Calu3 (cell line): ENCODE data around the gene STX4. TPM values are rescaled to one million over a fixed set of nuclear protein-coding genes. Genes with fewer than 3 reads are reported as not detected.

Experiments
- BruUV-seq: library from RNA; stranded (reverse); fragments of 400-500 nt; replicated peaks from 2 replicates; lab custom pipeline; 2021; lab: Mats Ljungman, UMichigan
- CTCF ChIA-PET: fragments of 300-600 bp; sonication (Branson Sonifier 250); formaldehyde crosslinking; loops from one replicate; lab custom pipeline; 2022; ENCODE audit warnings: antibody characterized with exemption; lab: Charles Lee
- DNase-seq: peaks from one replicate; pipeline ENCODE4 v3.0.0; 2022
- H3K27ac Mint-ChIP-seq: one replicate; pipeline ENCODE4 v1.8.0; 2022; ENCODE audit warnings: mixed read lengths; ENCODE audit not compliant: unreplicated experiment
- H3K27me3 Mint-ChIP-seq: one replicate; pipeline ENCODE4 v1.8.0; 2022; ENCODE audit warnings: mixed read lengths; ENCODE audit not compliant: unreplicated experiment
- H3K36me3 Mint-ChIP-seq: one replicate; pipeline ENCODE4 v1.8.0; 2022; ENCODE audit warnings: mild to moderate bottlenecking, moderate library complexity, mixed read lengths; ENCODE audit not compliant: insufficient read depth, unreplicated experiment
- H3K4me1 Mint-ChIP-seq: one replicate; pipeline ENCODE4 v1.8.0; 2022; ENCODE audit warnings: mild to moderate bottlenecking, low read depth, mixed read lengths; ENCODE audit not compliant: unreplicated experiment
- H3K4me3 Mint-ChIP-seq: one replicate; pipeline ENCODE4 v1.8.0; 2022; ENCODE audit warnings: mild to moderate bottlenecking, low read depth, moderate library complexity, mixed read lengths; ENCODE audit not compliant: unreplicated experiment
- H3K9me3 Mint-ChIP-seq: one replicate; pipeline ENCODE4 v1.8.0; 2022; ENCODE audit warnings: low read depth, mixed read lengths; ENCODE audit not compliant: unreplicated experiment
- CTCF ChIP-seq: fragments of 200-600 bp; IDR thresholded peaks from one replicate; pipeline ENCODE4 v1.8.0; 2022; ENCODE audit warnings: antibody characterized with exemption; ENCODE audit not compliant: unreplicated experiment
- intact Hi-C: fragments of 100-400 bp; cut with micrococcal nuclease; formaldehyde crosslinking; loops from one replicate; pipeline ENCODE4 v1.10.0; 2022; ENCODE audit not compliant: unreplicated experiment
- total RNA-seq: library from RNA; stranded (reverse); gene quantifications from 2 replicates; pipeline ENCODE4 v1.2.3, GENCODE V29; 2022

The STX4 gene
- total RNA-seq, 1 experiment from 2014 or later, result 100 TPM

DNA sequence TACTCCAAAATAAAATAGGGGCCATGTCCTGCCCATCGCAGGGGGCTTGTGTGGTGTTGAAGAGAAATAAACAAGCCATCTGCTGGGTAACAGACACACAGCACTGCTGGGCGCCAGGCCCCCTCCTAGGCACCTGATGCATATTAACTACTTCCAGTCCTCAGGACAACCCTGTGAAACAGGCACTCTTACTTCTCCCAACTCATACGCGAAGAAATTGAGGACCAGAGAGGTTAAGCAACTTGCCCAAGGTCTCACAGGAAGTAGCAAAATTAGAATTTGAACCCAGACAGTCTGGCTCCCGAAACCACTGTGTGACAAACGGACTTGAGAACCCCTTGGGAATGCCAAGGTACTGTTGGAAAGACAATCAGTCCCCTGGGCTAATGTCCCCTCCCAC, 25.7 kb upstream of the STX4 start:
- BruUV-seq, result no TSS peak
- Mint-ChIP-seq H3K27ac (no peak overlapping the region), H3K4me1 (peaks cover 13% of the 10 kb centered on the region), H3K9me3 (no peaks in the 10 kb centered on the region), H3K27me3 (peaks cover 96% of the 10 kb centered on the region), H3K4me3 (no peak overlapping the region), H3K36me3 (peaks cover 4% of the 10 kb centered on the region)
- TF ChIP-seq CTCF, result no peak
- intact Hi-C loops, result no loop called here
- no peak for DNase-seq
- CTCF ChIA-PET, result interaction anchor here (1.3 kb wide), 1 partner anchor 23 kb away, joined by 3 read pairs; the partner anchor contains the start of gene HSD3B7

DNA sequence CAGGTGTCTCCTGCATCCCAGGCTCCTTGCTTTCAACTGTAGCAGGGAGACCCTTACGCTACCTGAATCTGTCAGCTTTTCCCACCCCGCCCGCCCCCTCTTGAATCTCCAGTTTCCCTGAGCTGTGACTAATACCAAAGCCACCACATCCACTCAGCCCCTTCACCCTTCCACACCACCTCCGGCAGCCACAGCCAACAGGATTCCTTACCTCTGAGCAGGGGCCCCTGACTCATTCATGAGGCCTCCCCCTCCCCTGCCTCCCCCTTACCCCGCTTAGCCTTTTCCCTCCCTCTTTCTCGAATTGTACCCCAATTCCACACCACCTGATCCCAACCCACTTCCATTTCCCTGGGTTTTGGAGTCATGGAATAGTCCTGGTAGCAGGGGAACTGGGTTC, 25.2 kb upstream of the STX4 start:
- Mint-ChIP-seq H3K27ac (no peak overlapping the region), H3K27me3 (peaks cover 96% of the 10 kb centered on the region), H3K36me3 (peaks cover 4% of the 10 kb centered on the region), H3K4me3 (no peak overlapping the region), H3K9me3 (no peaks in the 10 kb centered on the region), H3K4me1 (peaks cover 13% of the 10 kb centered on the region)
- DNase-seq, result no peak
- CTCF ChIA-PET, result interaction anchor here (1.1 to 1.3 kb wide), 2 partner anchors 23 to 428 kb away, joined by 3 read pairs; partner anchors contain the start of gene HSD3B7
- TF ChIP-seq CTCF, result no peak
- intact Hi-C loops, result no loop called here
- no TSS peak for BruUV-seq

DNA sequence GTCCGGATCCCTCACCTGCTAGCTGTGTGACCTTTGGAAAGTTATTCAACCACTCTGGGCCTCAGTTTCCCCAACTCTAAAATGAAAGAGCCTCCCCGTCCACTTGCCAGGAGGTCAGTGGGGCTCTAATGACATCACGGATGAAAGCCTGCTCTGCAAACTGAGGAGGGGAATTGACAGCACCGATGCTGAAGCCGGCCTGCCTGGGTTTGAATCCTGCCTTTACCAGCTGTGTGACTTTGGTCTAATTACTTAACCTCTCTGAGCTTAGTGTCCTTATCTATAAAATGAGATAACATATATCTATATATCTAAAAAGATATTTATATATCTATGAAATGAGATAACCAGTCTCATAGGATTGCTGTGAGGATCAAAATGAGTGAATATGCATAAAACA, 24.8 kb upstream of the STX4 start:
- H3K4me1 Mint-ChIP-seq, result peaks cover 13% of the 10 kb centered on the region
- peaks cover 96% of the 10 kb centered on the region for H3K27me3 Mint-ChIP-seq
- H3K36me3 Mint-ChIP-seq, result peaks cover 4% of the 10 kb centered on the region
- no peak for DNase-seq
- no peak overlapping the region for H3K27ac Mint-ChIP-seq
- no peak for TF ChIP-seq CTCF
- intact Hi-C loops, result no loop called here
- CTCF ChIA-PET, result interaction anchor here (1.1 kb wide), 1 partner anchor 428 kb away, joined by 3 read pairs; no protein-coding TSS in a partner anchor
- BruUV-seq, result no TSS peak
- H3K9me3 Mint-ChIP-seq, result no peaks in the 10 kb centered on the region
- H3K4me3 Mint-ChIP-seq, result no peak overlapping the region

GRCh38 chr16:31009120-31009519, 24.2 kb upstream of the STX4 start:
- intact Hi-C loops, result no loop called here
- H3K36me3 Mint-ChIP-seq, result peaks cover 4% of the 10 kb centered on the region
- CTCF ChIA-PET, result interaction anchor here (0.6 to 1.1 kb wide), 2 partner anchors 44 to 427 kb away, joined by 3 to 4 read pairs; no protein-coding TSS in a partner anchor
- H3K27me3 Mint-ChIP-seq, result peaks cover 96% of the 10 kb centered on the region
- peaks cover 13% of the 10 kb centered on the region for H3K4me1 Mint-ChIP-seq
- H3K9me3 Mint-ChIP-seq, result no peaks in the 10 kb centered on the region
- no TSS peak for BruUV-seq
- H3K27ac Mint-ChIP-seq, result no peak overlapping the region
- DNase-seq, result no peak
- no peak for TF ChIP-seq CTCF
- no peak overlapping the region for H3K4me3 Mint-ChIP-seq
